Neural progenitor cell (in vitro differentiated cells): ENCODE data around the gene ELOF1. TPM values are rescaled to one million over a fixed set of nuclear protein-coding genes. Genes with fewer than 3 reads are reported as not detected.

Source experiments
- DNase-seq: peaks from one replicate; pipeline ENCODE4 v3.0.0-alpha.2; 2016; ENCODE audit warnings: low spot score
- H2AFZ ChIP-seq: fragments of 200-600 bp; sonication (generic); replicated peaks from 2 replicates; pipeline ENCODE4 v1.6.1; 2016; ENCODE audit warnings: antibody characterized with exemption
- H3F3A ChIP-seq: fragments of 200-600 bp; sonication (generic); 2 replicates; pipeline ENCODE4 v1.6.1; 2016; ENCODE audit warnings: antibody characterized with exemption, low read depth
- H3K27ac ChIP-seq: fragments of 200-600 bp; sonication (generic); 2 replicates; pipeline ENCODE4 v1.5.1; 2016; ENCODE audit warnings: mild to moderate bottlenecking
- H3K27me3 ChIP-seq: fragments of 200-600 bp; sonication (generic); 2 replicates; pipeline ENCODE4 v1.6.1; 2016; ENCODE audit warnings: mild to moderate bottlenecking, moderate library complexity
- H3K36me3 ChIP-seq: fragments of 200-600 bp; sonication (generic); 2 replicates; pipeline ENCODE4 v1.5.1; 2016
- H3K4me1 ChIP-seq: fragments of 200-600 bp; sonication (generic); 2 replicates; pipeline ENCODE4 v1.6.1; 2016; ENCODE audit warnings: mixed run types
- H3K4me2 ChIP-seq: fragments of 200-600 bp; sonication (generic); 2 replicates; pipeline ENCODE4 v1.6.1; 2016
- H3K4me3 ChIP-seq: fragments of 200-600 bp; sonication (generic); 2 replicates; pipeline ENCODE4 v1.5.1; 2016
- H3K79me2 ChIP-seq: fragments of 200-600 bp; sonication (generic); 2 replicates; pipeline ENCODE4 v1.6.1; 2016; ENCODE audit warnings: low read depth
- H3K9ac ChIP-seq: fragments of 200-600 bp; sonication (generic); 2 replicates; pipeline ENCODE4 v1.6.1; 2016
- H3K9me3 ChIP-seq: fragments of 200-600 bp; sonication (generic); 2 replicates; pipeline ENCODE4 v1.5.1; 2016; ENCODE audit warnings: low read depth
- H4K20me1 ChIP-seq: fragments of 200-600 bp; sonication (generic); 2 replicates; pipeline ENCODE4 v1.6.1; 2016; ENCODE audit warnings: low read depth
- H3K27ac Mint-ChIP-seq: 3 replicates; pipeline ENCODE4 v1.8.0; 2021; ENCODE audit warnings: mixed read lengths
- H3K27me3 Mint-ChIP-seq: 2 replicates; pipeline ENCODE4 v1.8.0; 2022; ENCODE audit warnings: low read depth, mild to moderate bottlenecking, inconsistent platforms, moderate library complexity, mixed read lengths; ENCODE audit not compliant: insufficient read depth
- H3K36me3 Mint-ChIP-seq: 3 replicates; pipeline ENCODE4 v1.8.0; 2021; ENCODE audit warnings: mixed read lengths
- H3K4me1 Mint-ChIP-seq: 3 replicates; pipeline ENCODE4 v1.8.0; 2021; ENCODE audit warnings: mixed read lengths
- H3K4me3 Mint-ChIP-seq: 3 replicates; pipeline ENCODE4 v1.8.0; 2021; ENCODE audit warnings: mild to moderate bottlenecking, moderate library complexity, mixed read lengths
- H3K9me3 Mint-ChIP-seq: 3 replicates; pipeline ENCODE4 v1.8.0; 2020; ENCODE audit warnings: mixed read lengths
- EZH2 ChIP-seq: fragments of 200-600 bp; sonication (generic); IDR thresholded peaks from 2 replicates; pipeline ENCODE4 v1.6.1; 2017; ENCODE audit warnings: antibody characterized with exemption, mild to moderate bottlenecking, moderate library complexity
- EZH2phosphoT487 ChIP-seq: fragments of 200-600 bp; sonication (generic); IDR thresholded peaks from 2 replicates; pipeline ENCODE4 v1.6.1; 2017; ENCODE audit warnings: antibody characterized with exemption
- total RNA-seq: library from RNA; depleted of rRNA; stranded (reverse); fragments of >200 nt; gene quantifications from 2 replicates; pipeline ENCODE4 v1.2.3, GENCODE V29; 2015; ENCODE audit warnings: low replicate concordance
- TF ChIP-seq, protein P1 (sequence below): fragments of 200-600 bp; sonication (generic); IDR thresholded peaks from 2 replicates; pipeline ENCODE4 v1.5.1; 2017; ENCODE audit warnings: antibody characterized with exemption, mild to moderate bottlenecking

The ELOF1 gene
- total RNA-seq, 1 donor from 2014 or later: 26.9 TPM

DNA sequence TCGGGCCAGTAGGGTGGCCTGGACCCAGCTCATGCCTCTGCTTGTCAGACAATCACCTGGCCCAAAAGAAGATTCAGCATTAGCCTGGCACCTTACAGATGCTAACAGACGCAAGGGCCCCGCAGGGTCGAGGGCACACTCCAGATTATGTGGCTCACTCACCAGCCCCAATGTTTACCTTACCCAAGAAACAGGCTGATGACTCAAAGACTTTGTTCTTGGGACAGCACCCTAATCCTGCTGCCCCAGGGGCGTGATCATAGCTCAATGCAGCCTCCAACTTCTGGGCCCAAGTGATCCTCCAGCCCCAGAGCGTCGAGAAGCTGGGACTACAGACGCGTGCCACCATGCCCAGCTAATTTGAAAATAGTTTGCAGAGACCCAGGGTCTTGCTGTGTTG, 39.9 kb downstream of the ELOF1 start:
- no peak for DNase-seq
- H3K4me3 ChIP-seq: no peak overlapping the region
- H3F3A ChIP-seq: no peaks in the 10 kb centered on the region
- no peaks in the 10 kb centered on the region for H3K9me3 Mint-ChIP-seq
- H3K9ac ChIP-seq: no peak overlapping the region
- TF ChIP-seq EZH2: no peak
- TF ChIP-seq, protein P1, sequence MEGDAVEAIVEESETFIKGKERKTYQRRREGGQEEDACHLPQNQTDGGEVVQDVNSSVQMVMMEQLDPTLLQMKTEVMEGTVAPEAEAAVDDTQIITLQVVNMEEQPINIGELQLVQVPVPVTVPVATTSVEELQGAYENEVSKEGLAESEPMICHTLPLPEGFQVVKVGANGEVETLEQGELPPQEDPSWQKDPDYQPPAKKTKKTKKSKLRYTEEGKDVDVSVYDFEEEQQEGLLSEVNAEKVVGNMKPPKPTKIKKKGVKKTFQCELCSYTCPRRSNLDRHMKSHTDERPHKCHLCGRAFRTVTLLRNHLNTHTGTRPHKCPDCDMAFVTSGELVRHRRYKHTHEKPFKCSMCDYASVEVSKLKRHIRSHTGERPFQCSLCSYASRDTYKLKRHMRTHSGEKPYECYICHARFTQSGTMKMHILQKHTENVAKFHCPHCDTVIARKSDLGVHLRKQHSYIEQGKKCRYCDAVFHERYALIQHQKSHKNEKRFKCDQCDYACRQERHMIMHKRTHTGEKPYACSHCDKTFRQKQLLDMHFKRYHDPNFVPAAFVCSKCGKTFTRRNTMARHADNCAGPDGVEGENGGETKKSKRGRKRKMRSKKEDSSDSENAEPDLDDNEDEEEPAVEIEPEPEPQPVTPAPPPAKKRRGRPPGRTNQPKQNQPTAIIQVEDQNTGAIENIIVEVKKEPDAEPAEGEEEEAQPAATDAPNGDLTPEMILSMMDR: no peak
- no peak for TF ChIP-seq EZH2phosphoT487
- no peaks in the 10 kb centered on the region for H3K79me2 ChIP-seq
- H3K4me3 Mint-ChIP-seq: no peak overlapping the region
- peaks cover 5% of the 10 kb centered on the region for H3K27me3 Mint-ChIP-seq
- no peaks in the 10 kb centered on the region for H3K4me1 Mint-ChIP-seq
- H3K4me2 ChIP-seq: no peak overlapping the region
- no peak overlapping the region for H3K27ac Mint-ChIP-seq
- no peaks in the 10 kb centered on the region for H3K9me3 ChIP-seq
- H3K27ac ChIP-seq: no peak overlapping the region
- H4K20me1 ChIP-seq: peaks cover 2% of the 10 kb centered on the region
- H3K36me3 Mint-ChIP-seq: peaks cover 7% of the 10 kb centered on the region
- no peaks in the 10 kb centered on the region for H3K4me1 ChIP-seq
- H3K27me3 ChIP-seq: no peaks in the 10 kb centered on the region
- no peak overlapping the region for H2AFZ ChIP-seq
- no peaks in the 10 kb centered on the region for H3K36me3 ChIP-seq

DNA sequence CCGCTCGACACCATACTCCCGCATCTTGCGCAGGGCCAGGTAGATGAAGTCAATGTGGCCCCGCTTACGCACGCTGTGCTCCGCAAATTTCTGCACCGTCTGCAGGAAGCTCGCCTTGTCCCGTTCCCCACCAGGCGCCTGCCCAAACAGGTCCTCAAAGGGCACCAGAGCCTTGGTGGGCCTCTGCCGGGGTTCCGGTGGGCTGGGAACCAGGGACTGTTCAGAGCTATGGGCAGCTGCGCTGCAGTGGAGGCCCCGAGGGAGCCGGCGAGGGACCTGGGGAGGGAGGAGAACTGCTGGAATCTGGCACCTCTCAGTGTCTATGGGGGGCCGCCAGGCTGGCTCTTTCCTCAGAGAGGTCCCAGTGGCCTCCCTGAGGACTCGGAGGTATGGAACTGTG, 45.1 kb downstream of the ELOF1 start:
- peaks cover 7% of the 10 kb centered on the region for H3K36me3 Mint-ChIP-seq
- Histone ChIP-seq H3K27me3 (no peaks in the 10 kb centered on the region), H3K9ac (no peak overlapping the region), H4K20me1 (no peaks in the 10 kb centered on the region), H3K79me2 (no peaks in the 10 kb centered on the region), H3K4me1 (no peaks in the 10 kb centered on the region), H3K4me2 (no peak overlapping the region), H2AFZ (no peak overlapping the region), H3K9me3 (no peaks in the 10 kb centered on the region), H3K27ac (no peak overlapping the region), H3K4me3 (no peak overlapping the region), H3K36me3 (no peaks in the 10 kb centered on the region), H3F3A (no peaks in the 10 kb centered on the region)
- H3K9me3 Mint-ChIP-seq: no peaks in the 10 kb centered on the region
- no peak overlapping the region for H3K27ac Mint-ChIP-seq
- TF ChIP-seq, protein P1: no peak
- no peak for TF ChIP-seq EZH2
- TF ChIP-seq EZH2phosphoT487: no peak
- no peaks in the 10 kb centered on the region for H3K4me1 Mint-ChIP-seq
- no peak for DNase-seq
- H3K4me3 Mint-ChIP-seq: no peak overlapping the region
- H3K27me3 Mint-ChIP-seq: peaks cover 2% of the 10 kb centered on the region

DNA sequence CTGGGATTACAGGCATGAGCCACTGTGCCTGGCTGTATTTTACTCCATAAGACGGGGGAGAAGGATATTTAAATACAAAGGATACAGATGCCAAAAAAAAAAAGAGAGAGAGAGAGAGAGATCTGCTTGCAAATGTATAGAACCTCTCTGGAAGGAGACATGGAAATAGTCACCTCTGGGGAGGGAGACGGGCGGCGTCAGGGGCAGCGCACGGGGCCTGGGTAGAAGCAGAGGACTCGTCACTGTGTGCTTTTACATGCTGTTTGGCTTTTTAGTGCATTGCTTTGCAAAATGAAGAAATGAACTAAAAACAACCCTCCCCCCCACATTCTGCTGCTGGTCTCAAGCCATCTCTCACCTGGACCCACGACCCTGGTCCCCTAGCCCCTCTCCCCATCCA, 48.6 kb downstream of the ELOF1 start:
- Histone ChIP-seq H2AFZ (no peak overlapping the region), H3K79me2 (no peaks in the 10 kb centered on the region), H3K9me3 (no peaks in the 10 kb centered on the region), H3K9ac (no peak overlapping the region), H4K20me1 (no peaks in the 10 kb centered on the region), H3K4me3 (no peak overlapping the region), H3K27me3 (no peaks in the 10 kb centered on the region), H3K4me1 (no peaks in the 10 kb centered on the region), H3K27ac (no peak overlapping the region), H3K4me2 (no peak overlapping the region), H3K36me3 (no peaks in the 10 kb centered on the region), H3F3A (peaks cover 6% of the 10 kb centered on the region)
- Mint-ChIP-seq H3K4me3 (no peak overlapping the region), H3K27ac (no peak overlapping the region), H3K9me3 (no peaks in the 10 kb centered on the region), H3K27me3 (peaks cover 6% of the 10 kb centered on the region), H3K4me1 (peaks cover 7% of the 10 kb centered on the region), H3K36me3 (peaks cover 7% of the 10 kb centered on the region)
- TF ChIP-seq EZH2phosphoT487 (no peak), EZH2 (no peak)
- TF ChIP-seq, protein P1: no peak
- DNase-seq: no peak
